Astrocyte (in vitro differentiated cells and primary cell): Measurements from ENCODE around the gene CACNA1A. TPM values are rescaled to one million over a fixed set of nuclear protein-coding genes. Genes with fewer than 3 reads are reported as not detected.

Experiments used
- DNase-seq: peaks from one replicate; pipeline ENCODE4 v3.0.0-alpha.2; 2010; ENCODE audit warnings: low read depth
- FAIRE-seq: peaks from 2 replicates; lab custom pipeline; 2011; peaks lifted over from hg19 to GRCh38; lab: Jason Lieb, UNC
- H2AFZ ChIP-seq: 2 replicates; pipeline ENCODE4 v1.6.0; 2012; ENCODE audit warnings: low read depth, low read length, inconsistent platforms
- H3K27ac ChIP-seq: 2 replicates; pipeline ENCODE4 v1.5.1; 2011; ENCODE audit warnings: low read depth, low read length, inconsistent platforms
- H3K27me3 ChIP-seq: 2 replicates; pipeline ENCODE4 v1.6.0; 2011; ENCODE audit warnings: low read length, inconsistent platforms; ENCODE audit not compliant: insufficient read depth
- H3K36me3 ChIP-seq: 2 replicates; pipeline ENCODE4 v1.5.1; 2011; ENCODE audit warnings: low read length, inconsistent platforms; ENCODE audit not compliant: insufficient read depth
- H3K4me1 ChIP-seq: 2 replicates; pipeline ENCODE4 v1.5.1; 2011; ENCODE audit warnings: low read length, inconsistent platforms; ENCODE audit not compliant: insufficient read depth
- H3K4me2 ChIP-seq: 2 replicates; pipeline ENCODE4 v1.6.0; 2012; ENCODE audit warnings: low read length, inconsistent platforms
- H3K4me3 ChIP-seq: 2 replicates; pipeline ENCODE4 v1.5.1; 2011; ENCODE audit warnings: low read depth, mild to moderate bottlenecking, low read length, inconsistent platforms; ENCODE audit not compliant: insufficient read depth
- H3K79me2 ChIP-seq: 2 replicates; pipeline ENCODE4 v1.6.0; 2012; ENCODE audit warnings: mild to moderate bottlenecking, low read length, inconsistent platforms; ENCODE audit not compliant: insufficient read depth
- H3K9ac ChIP-seq: 2 replicates; pipeline ENCODE4 v1.6.0; 2012; ENCODE audit warnings: mild to moderate bottlenecking, low read length, inconsistent platforms
- H3K9me3 ChIP-seq: 2 replicates; pipeline ENCODE4 v1.5.1; 2012; ENCODE audit warnings: low read depth, mild to moderate bottlenecking, low read length, inconsistent platforms; ENCODE audit not compliant: insufficient read depth
- H4K20me1 ChIP-seq: 2 replicates; pipeline ENCODE4 v1.6.0; 2012; ENCODE audit warnings: low read length, inconsistent platforms; ENCODE audit not compliant: insufficient read depth
- H3K27ac Mint-ChIP-seq: one replicate; pipeline ENCODE4 v1.8.0; 2021; ENCODE audit warnings: mild to moderate bottlenecking, mixed read lengths; ENCODE audit not compliant: unreplicated experiment
- H3K27me3 Mint-ChIP-seq: one replicate; pipeline ENCODE4 v1.8.0; 2021; ENCODE audit warnings: low read depth, mixed read lengths; ENCODE audit not compliant: unreplicated experiment
- H3K36me3 Mint-ChIP-seq: one replicate; pipeline ENCODE4 v1.8.0; 2021; ENCODE audit warnings: low read depth, mixed read lengths; ENCODE audit not compliant: unreplicated experiment
- H3K4me1 Mint-ChIP-seq: one replicate; pipeline ENCODE4 v1.8.0; 2021; ENCODE audit warnings: low read depth, mixed read lengths; ENCODE audit not compliant: unreplicated experiment
- H3K4me3 Mint-ChIP-seq: one replicate; pipeline ENCODE4 v1.8.0; 2021; ENCODE audit warnings: mild to moderate bottlenecking, moderate library complexity, mixed read lengths; ENCODE audit not compliant: unreplicated experiment
- H3K9me3 Mint-ChIP-seq: one replicate; pipeline ENCODE4 v1.8.0; 2021; ENCODE audit warnings: mild to moderate bottlenecking, mixed read lengths; ENCODE audit not compliant: unreplicated experiment
- EZH2 ChIP-seq: IDR thresholded peaks from 2 replicates; pipeline ENCODE4 v1.6.1; 2012; ENCODE audit warnings: mild to moderate bottlenecking, low read length, inconsistent platforms; ENCODE audit not compliant: insufficient read depth
- total RNA-seq: library from RNA; stranded (reverse); gene quantifications from 2 replicates; pipeline ENCODE4 v1.2.1, GENCODE V29; 2021
- TF ChIP-seq, protein P1 (sequence below): IDR thresholded peaks from 2 replicates; pipeline ENCODE4 v1.5.1; 2011; ENCODE audit warnings: low read depth, mild to moderate bottlenecking, inconsistent platforms, low read length, moderate library complexity; ENCODE audit not compliant: insufficient read depth

CACNA1A gene
- total RNA-seq, 1 donor from 2014 or later = 9.4 TPM

DNA sequence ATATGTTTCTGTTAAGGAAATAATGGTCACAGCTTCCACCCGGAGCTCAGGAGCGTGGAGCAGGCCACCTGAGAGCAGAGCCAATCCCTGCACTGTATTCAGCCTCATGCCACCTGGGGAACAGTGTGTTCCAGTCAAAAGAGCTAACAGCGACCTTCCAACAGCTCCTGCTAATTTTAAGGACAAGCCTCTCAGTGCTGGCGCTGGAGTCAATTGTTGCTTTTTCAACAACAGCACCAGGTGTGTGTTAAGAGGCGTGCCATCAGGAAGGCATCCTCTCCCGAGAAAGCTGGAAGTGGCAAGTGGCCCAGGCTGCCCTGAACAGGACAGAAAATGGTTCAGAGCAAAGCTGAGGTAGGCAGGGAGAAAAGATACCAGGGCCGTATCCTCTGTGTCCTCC is 102.0 kb downstream of the CACNA1A start:
- no peak overlapping the region for H3K9ac ChIP-seq
- peaks cover 9% of the 10 kb centered on the region for H3K4me1 Mint-ChIP-seq
- no peaks in the 10 kb centered on the region for H3K9me3 ChIP-seq
- no peak overlapping the region for H3K4me3 ChIP-seq
- DNase-seq (no peak), FAIRE-seq (no peak)
- no peaks in the 10 kb centered on the region for H3K36me3 ChIP-seq
- H3K9me3 Mint-ChIP-seq = peaks cover 9% of the 10 kb centered on the region
- no peaks in the 10 kb centered on the region for H4K20me1 ChIP-seq
- no peak for TF ChIP-seq EZH2
- TF ChIP-seq, protein P1, sequence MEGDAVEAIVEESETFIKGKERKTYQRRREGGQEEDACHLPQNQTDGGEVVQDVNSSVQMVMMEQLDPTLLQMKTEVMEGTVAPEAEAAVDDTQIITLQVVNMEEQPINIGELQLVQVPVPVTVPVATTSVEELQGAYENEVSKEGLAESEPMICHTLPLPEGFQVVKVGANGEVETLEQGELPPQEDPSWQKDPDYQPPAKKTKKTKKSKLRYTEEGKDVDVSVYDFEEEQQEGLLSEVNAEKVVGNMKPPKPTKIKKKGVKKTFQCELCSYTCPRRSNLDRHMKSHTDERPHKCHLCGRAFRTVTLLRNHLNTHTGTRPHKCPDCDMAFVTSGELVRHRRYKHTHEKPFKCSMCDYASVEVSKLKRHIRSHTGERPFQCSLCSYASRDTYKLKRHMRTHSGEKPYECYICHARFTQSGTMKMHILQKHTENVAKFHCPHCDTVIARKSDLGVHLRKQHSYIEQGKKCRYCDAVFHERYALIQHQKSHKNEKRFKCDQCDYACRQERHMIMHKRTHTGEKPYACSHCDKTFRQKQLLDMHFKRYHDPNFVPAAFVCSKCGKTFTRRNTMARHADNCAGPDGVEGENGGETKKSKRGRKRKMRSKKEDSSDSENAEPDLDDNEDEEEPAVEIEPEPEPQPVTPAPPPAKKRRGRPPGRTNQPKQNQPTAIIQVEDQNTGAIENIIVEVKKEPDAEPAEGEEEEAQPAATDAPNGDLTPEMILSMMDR = no peak
- no peak overlapping the region for H3K4me2 ChIP-seq
- no peak overlapping the region for H3K27ac ChIP-seq
- no peaks in the 10 kb centered on the region for H3K79me2 ChIP-seq
- H3K27me3 Mint-ChIP-seq = peaks cover 7% of the 10 kb centered on the region
- H3K27ac Mint-ChIP-seq = no peak overlapping the region
- no peak overlapping the region for H3K4me3 Mint-ChIP-seq
- no peak overlapping the region for H2AFZ ChIP-seq
- H3K36me3 Mint-ChIP-seq = no peaks in the 10 kb centered on the region
- H3K4me1 ChIP-seq = peaks cover 6% of the 10 kb centered on the region
- H3K27me3 ChIP-seq = no peaks in the 10 kb centered on the region

DNA sequence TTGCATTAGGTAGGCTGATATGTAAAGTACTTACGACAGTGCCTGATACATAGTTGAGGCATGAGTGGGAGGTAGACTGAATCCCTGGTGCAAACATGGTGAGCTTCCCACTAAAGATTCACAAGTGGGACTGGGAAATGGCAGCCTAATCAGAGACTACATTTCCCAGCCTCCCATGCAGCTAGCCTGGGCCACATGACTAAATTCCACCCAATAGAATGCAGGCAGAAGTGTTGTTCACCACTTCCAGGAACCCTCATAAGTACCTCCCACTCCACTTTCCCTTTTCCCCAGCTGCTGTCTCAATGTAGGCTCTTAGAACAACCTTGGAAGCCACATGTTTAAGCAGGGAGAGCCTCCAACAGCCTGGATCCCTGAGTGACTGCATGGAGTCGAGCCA is 104.9 kb downstream of the CACNA1A start:
- Histone ChIP-seq H3K27ac (no peak overlapping the region), H3K79me2 (no peaks in the 10 kb centered on the region), H2AFZ (no peak overlapping the region), H4K20me1 (no peaks in the 10 kb centered on the region), H3K4me1 (peaks cover 25% of the 10 kb centered on the region), H3K9ac (no peak overlapping the region), H3K9me3 (no peaks in the 10 kb centered on the region), H3K4me3 (no peak overlapping the region), H3K27me3 (no peaks in the 10 kb centered on the region), H3K4me2 (no peak overlapping the region), H3K36me3 (no peaks in the 10 kb centered on the region)
- Mint-ChIP-seq H3K36me3 (no peaks in the 10 kb centered on the region), H3K4me1 (peaks cover 19% of the 10 kb centered on the region), H3K27me3 (no peaks in the 10 kb centered on the region), H3K27ac (no peak overlapping the region), H3K9me3 (peaks cover 2% of the 10 kb centered on the region), H3K4me3 (no peak overlapping the region)
- peak; percentile 44 for DNase-seq
- TF ChIP-seq, protein P1 = no peak
- no peak for TF ChIP-seq EZH2
- no peak for FAIRE-seq

DNA sequence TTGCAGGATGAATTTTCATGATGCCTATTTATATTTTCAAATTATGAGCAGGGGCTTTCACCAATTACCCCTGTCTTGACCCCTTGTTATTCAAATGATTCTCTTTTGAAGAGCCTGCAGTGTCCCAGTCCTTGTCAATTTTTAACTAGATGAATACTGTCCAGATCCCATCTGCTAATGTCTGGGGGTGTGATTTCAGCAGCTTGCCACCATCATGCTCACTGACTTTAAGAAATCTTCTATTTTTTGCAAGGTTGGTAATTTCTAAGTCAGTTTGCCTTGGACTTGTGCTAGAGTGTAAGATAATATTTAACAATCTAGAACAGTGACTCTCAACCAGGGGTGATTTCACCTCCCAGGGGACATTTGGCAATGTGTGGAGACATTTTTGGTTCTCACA is 106.0 kb downstream of the CACNA1A start:
- Mint-ChIP-seq H3K36me3 (no peaks in the 10 kb centered on the region), H3K4me3 (no peak overlapping the region), H3K9me3 (peaks cover 2% of the 10 kb centered on the region), H3K4me1 (peaks cover 19% of the 10 kb centered on the region), H3K27ac (no peak overlapping the region), H3K27me3 (no peaks in the 10 kb centered on the region)
- Histone ChIP-seq H3K4me3 (no peak overlapping the region), H3K36me3 (no peaks in the 10 kb centered on the region), H3K4me1 (peaks cover 25% of the 10 kb centered on the region), H3K27me3 (no peaks in the 10 kb centered on the region), H3K9ac (no peak overlapping the region), H3K9me3 (no peaks in the 10 kb centered on the region), H3K27ac (no peak overlapping the region), H3K4me2 (no peak overlapping the region), H4K20me1 (no peaks in the 10 kb centered on the region), H3K79me2 (no peaks in the 10 kb centered on the region), H2AFZ (no peak overlapping the region)
- DNase-seq = no peak
- FAIRE-seq = no peak
- TF ChIP-seq, protein P1 = no peak
- no peak for TF ChIP-seq EZH2
